SK-N-SH (cell line): ENCODE results near the gene EIPR1.

ENCODE experiments used
- GABPA ChIP-seq: IDR thresholded peaks from 2 replicates; pipeline ENCODE4 v1.4.0; 2012; ENCODE audit warnings: low read depth, mild to moderate bottlenecking
- JUND ChIP-seq: IDR thresholded peaks from 2 replicates; pipeline ENCODE4 v1.4.0; 2012
- MXI1 ChIP-seq: IDR thresholded peaks from 2 replicates; pipeline ENCODE4 v1.6.1; 2012; ENCODE audit warnings: mild to moderate bottlenecking, low read depth, low read length, improper control_type of control experiment
- NFIC ChIP-seq: IDR thresholded peaks from 2 replicates; pipeline ENCODE4 v1.4.0; 2012; ENCODE audit warnings: borderline replicate concordance
- POLR2AphosphoS5 ChIP-seq: IDR thresholded peaks from 2 replicates; pipeline ENCODE4 v1.6.1; 2012; ENCODE audit warnings: low read depth, low read length
- RAD21 ChIP-seq: IDR thresholded peaks from 2 replicates; pipeline ENCODE4 v1.6.1; 2012; ENCODE audit warnings: mild to moderate bottlenecking, low read length
- TCF12 ChIP-seq: IDR thresholded peaks from 2 replicates; pipeline ENCODE4 v1.4.0; 2012
- TF ChIP-seq, protein P1 (sequence below): IDR thresholded peaks from 2 replicates; pipeline ENCODE4 v1.4.0; 2012; ENCODE audit warnings: low read depth, borderline replicate concordance
- TF ChIP-seq, protein P2 (sequence below): fragments of 200-600 bp; sonication (generic); IDR thresholded peaks from 2 replicates; pipeline ENCODE4 v1.6.1; 2017; ENCODE audit warnings: antibody characterized with exemption, mild to moderate bottlenecking, moderate library complexity

DNA sequence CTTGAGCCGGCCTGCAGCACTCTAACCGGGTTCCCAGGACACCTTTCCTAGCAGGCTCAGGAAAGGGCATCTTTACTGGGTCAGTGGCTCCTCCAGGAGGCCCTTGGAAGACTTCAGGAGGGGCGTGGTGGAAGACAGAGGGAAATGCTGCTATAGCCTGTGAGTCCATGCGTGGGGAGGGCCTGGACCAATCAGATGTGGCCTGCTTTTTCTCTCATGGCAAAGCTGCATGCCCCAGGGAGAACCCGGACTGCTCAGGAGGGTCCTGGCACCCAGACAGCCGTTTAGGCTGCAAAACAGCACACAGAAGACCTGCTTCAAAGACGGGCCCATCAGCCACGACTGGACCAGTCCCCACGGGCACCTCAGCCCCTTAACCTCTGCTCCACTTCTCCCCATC, 84.4 kb downstream of the EIPR1 start:
- TF ChIP-seq TCF12 (no peak), POLR2AphosphoS5 (no peak), JUND (no peak), NFIC (no peak), GABPA (no peak), RAD21 (no peak), MXI1 (no peak)
- TF ChIP-seq, protein P1, sequence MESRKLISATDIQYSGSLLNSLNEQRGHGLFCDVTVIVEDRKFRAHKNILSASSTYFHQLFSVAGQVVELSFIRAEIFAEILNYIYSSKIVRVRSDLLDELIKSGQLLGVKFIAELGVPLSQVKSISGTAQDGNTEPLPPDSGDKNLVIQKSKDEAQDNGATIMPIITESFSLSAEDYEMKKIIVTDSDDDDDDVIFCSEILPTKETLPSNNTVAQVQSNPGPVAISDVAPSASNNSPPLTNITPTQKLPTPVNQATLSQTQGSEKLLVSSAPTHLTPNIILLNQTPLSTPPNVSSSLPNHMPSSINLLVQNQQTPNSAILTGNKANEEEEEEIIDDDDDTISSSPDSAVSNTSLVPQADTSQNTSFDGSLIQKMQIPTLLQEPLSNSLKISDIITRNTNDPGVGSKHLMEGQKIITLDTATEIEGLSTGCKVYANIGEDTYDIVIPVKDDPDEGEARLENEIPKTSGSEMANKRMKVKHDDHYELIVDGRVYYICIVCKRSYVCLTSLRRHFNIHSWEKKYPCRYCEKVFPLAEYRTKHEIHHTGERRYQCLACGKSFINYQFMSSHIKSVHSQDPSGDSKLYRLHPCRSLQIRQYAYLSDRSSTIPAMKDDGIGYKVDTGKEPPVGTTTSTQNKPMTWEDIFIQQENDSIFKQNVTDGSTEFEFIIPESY = no peak
- TF ChIP-seq, protein P2, sequence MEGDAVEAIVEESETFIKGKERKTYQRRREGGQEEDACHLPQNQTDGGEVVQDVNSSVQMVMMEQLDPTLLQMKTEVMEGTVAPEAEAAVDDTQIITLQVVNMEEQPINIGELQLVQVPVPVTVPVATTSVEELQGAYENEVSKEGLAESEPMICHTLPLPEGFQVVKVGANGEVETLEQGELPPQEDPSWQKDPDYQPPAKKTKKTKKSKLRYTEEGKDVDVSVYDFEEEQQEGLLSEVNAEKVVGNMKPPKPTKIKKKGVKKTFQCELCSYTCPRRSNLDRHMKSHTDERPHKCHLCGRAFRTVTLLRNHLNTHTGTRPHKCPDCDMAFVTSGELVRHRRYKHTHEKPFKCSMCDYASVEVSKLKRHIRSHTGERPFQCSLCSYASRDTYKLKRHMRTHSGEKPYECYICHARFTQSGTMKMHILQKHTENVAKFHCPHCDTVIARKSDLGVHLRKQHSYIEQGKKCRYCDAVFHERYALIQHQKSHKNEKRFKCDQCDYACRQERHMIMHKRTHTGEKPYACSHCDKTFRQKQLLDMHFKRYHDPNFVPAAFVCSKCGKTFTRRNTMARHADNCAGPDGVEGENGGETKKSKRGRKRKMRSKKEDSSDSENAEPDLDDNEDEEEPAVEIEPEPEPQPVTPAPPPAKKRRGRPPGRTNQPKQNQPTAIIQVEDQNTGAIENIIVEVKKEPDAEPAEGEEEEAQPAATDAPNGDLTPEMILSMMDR = no peak
